WI38 (cell line): Measurements from ENCODE around the gene TDRD9.

ENCODE experiments used
- H3K4me3 ChIP-seq: 2 replicates; pipeline ENCODE4 v1.5.1; 2011; ENCODE audit warnings: low read depth, mild to moderate bottlenecking, control low read depth, low read length
- TF ChIP-seq, protein P1 (sequence below): IDR thresholded peaks from 2 replicates; pipeline ENCODE4 v1.5.1; 2012; ENCODE audit warnings: low read depth, mild to moderate bottlenecking, control low read depth, low read length

TDRD9 gene

GRCh38 chr14:104034976-104035699 lies 106.9 kb downstream of the TDRD9 start:
- no peak overlapping the region for H3K4me3 ChIP-seq
- TF ChIP-seq, protein P1, sequence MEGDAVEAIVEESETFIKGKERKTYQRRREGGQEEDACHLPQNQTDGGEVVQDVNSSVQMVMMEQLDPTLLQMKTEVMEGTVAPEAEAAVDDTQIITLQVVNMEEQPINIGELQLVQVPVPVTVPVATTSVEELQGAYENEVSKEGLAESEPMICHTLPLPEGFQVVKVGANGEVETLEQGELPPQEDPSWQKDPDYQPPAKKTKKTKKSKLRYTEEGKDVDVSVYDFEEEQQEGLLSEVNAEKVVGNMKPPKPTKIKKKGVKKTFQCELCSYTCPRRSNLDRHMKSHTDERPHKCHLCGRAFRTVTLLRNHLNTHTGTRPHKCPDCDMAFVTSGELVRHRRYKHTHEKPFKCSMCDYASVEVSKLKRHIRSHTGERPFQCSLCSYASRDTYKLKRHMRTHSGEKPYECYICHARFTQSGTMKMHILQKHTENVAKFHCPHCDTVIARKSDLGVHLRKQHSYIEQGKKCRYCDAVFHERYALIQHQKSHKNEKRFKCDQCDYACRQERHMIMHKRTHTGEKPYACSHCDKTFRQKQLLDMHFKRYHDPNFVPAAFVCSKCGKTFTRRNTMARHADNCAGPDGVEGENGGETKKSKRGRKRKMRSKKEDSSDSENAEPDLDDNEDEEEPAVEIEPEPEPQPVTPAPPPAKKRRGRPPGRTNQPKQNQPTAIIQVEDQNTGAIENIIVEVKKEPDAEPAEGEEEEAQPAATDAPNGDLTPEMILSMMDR: no peak

DNA sequence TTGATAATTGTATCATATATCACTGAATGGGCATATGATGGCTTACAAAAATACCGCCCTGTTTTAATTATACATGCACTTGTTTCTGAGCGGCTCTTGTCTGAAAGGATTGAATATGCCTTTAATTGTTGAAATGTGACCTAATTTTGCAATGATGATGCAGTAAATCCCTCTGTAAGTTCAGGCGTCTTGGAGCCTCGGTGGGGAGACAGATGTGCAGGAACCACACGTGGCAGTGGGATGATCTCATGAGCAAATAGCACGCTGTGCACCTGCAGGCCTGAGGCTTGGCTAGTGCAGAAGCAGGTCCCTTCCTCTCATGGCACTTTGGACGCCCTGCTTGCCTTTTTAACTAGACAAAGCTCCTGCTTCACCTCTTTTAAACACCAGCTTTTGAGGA lies 108.0 kb downstream of the TDRD9 start:
- TF ChIP-seq, protein P1: no peak
- no peak overlapping the region for H3K4me3 ChIP-seq

DNA sequence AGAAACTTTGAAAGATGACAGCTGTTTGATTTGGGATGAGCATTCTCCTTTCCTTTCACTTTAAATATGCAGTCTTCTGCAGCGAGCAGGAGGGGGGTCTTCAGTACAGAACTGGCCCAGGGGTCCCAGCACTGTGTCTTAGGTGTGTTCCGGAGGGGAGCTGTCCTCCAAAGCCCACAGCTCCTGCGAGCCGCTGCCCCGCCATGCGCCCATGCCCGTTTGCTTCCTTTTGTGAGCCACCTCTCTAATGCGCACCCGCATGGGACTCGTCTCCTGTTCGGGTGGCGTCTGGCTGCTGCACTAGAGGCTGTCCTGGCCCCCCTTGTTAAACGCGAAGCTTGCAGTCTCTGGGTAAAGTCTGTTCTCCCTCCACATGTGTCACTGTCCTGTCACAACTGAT lies 108.8 kb downstream of the TDRD9 start:
- TF ChIP-seq, protein P1: no peak
- no peak overlapping the region for H3K4me3 ChIP-seq

DNA sequence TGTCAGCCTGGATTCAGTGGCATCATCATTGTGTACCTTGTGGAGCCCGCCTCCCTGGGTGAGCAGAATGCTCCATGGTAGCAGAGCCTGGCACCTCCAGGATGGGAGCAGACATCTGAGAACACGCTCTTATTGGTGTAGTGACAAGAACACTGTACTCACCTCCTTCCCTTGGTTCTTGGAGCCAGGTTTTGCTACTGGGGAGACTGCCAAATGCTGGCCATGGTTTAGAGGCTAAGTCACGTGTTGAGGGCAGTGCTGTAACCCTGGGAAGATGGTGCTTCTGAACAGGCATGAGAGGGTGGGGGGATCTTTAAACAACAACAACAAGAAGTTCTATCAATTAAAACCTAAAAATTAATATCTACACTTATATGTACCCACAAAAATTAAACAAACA lies 109.6 kb downstream of the TDRD9 start:
- H3K4me3 ChIP-seq: no peak overlapping the region
- TF ChIP-seq, protein P1: no peak

DNA sequence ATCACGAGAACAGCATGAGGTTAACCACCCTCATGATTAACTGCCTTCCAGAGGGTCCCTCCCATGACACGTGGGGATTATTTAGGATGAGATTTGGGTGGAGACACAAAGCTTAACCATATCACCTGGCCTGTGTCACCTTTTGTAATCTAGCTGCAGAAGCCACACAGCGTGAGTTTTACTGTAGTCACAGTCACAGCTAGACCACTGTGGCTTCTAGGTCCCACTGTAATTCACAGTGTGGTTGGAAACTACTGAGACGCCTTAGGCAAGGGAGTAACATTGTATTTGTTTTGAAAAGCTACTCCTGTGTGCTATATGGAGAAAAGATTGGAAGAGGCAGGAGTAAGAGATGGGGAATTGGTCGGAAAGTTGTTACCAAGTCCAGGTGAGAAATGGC lies 111.0 kb downstream of the TDRD9 start:
- TF ChIP-seq, protein P1: no peak
- H3K4me3 ChIP-seq: no peak overlapping the region

GRCh38 chr14:104040539-104040938 lies 112.3 kb downstream of the TDRD9 start:
- TF ChIP-seq, protein P1: no peak
- no peak overlapping the region for H3K4me3 ChIP-seq

GRCh38 chr14:104041430-104042104 lies 113.3 kb downstream of the TDRD9 start:
- H3K4me3 ChIP-seq: no peak overlapping the region

More at GRCh38 chr14:104041430-104042104, 113.3 kb downstream of the TDRD9 start:
- TF ChIP-seq, protein P1: no peak
